Astrocyte (in vitro differentiated cells and primary cell): ENCODE measurements around the gene S1PR3. TPM values are rescaled to one million over a fixed set of nuclear protein-coding genes. Genes with fewer than 3 reads are reported as not detected.

ENCODE experiments used
- DNase-seq: peaks from one replicate; pipeline ENCODE4 v3.0.0-alpha.2; 2010; ENCODE audit warnings: low read depth
- FAIRE-seq: peaks from 2 replicates; lab custom pipeline; 2011; peaks lifted over from hg19 to GRCh38; lab: Jason Lieb, UNC
- H2AFZ ChIP-seq: 2 replicates; pipeline ENCODE4 v1.6.0; 2012; ENCODE audit warnings: low read depth, low read length, inconsistent platforms
- H3K27ac ChIP-seq: 2 replicates; pipeline ENCODE4 v1.5.1; 2011; ENCODE audit warnings: low read depth, low read length, inconsistent platforms
- H3K27me3 ChIP-seq: 2 replicates; pipeline ENCODE4 v1.6.0; 2011; ENCODE audit warnings: low read length, inconsistent platforms; ENCODE audit not compliant: insufficient read depth
- H3K36me3 ChIP-seq: 2 replicates; pipeline ENCODE4 v1.5.1; 2011; ENCODE audit warnings: low read length, inconsistent platforms; ENCODE audit not compliant: insufficient read depth
- H3K4me1 ChIP-seq: 2 replicates; pipeline ENCODE4 v1.5.1; 2011; ENCODE audit warnings: low read length, inconsistent platforms; ENCODE audit not compliant: insufficient read depth
- H3K4me2 ChIP-seq: 2 replicates; pipeline ENCODE4 v1.6.0; 2012; ENCODE audit warnings: low read length, inconsistent platforms
- H3K4me3 ChIP-seq: 2 replicates; pipeline ENCODE4 v1.5.1; 2011; ENCODE audit warnings: low read depth, mild to moderate bottlenecking, low read length, inconsistent platforms; ENCODE audit not compliant: insufficient read depth
- H3K79me2 ChIP-seq: 2 replicates; pipeline ENCODE4 v1.6.0; 2012; ENCODE audit warnings: mild to moderate bottlenecking, low read length, inconsistent platforms; ENCODE audit not compliant: insufficient read depth
- H3K9ac ChIP-seq: 2 replicates; pipeline ENCODE4 v1.6.0; 2012; ENCODE audit warnings: mild to moderate bottlenecking, low read length, inconsistent platforms
- H3K9me3 ChIP-seq: 2 replicates; pipeline ENCODE4 v1.5.1; 2012; ENCODE audit warnings: low read depth, mild to moderate bottlenecking, low read length, inconsistent platforms; ENCODE audit not compliant: insufficient read depth
- H4K20me1 ChIP-seq: 2 replicates; pipeline ENCODE4 v1.6.0; 2012; ENCODE audit warnings: low read length, inconsistent platforms; ENCODE audit not compliant: insufficient read depth
- H3K27ac Mint-ChIP-seq: one replicate; pipeline ENCODE4 v1.8.0; 2021; ENCODE audit warnings: mild to moderate bottlenecking, mixed read lengths; ENCODE audit not compliant: unreplicated experiment
- H3K27me3 Mint-ChIP-seq: one replicate; pipeline ENCODE4 v1.8.0; 2021; ENCODE audit warnings: low read depth, mixed read lengths; ENCODE audit not compliant: unreplicated experiment
- H3K36me3 Mint-ChIP-seq: one replicate; pipeline ENCODE4 v1.8.0; 2021; ENCODE audit warnings: low read depth, mixed read lengths; ENCODE audit not compliant: unreplicated experiment
- H3K4me1 Mint-ChIP-seq: one replicate; pipeline ENCODE4 v1.8.0; 2021; ENCODE audit warnings: low read depth, mixed read lengths; ENCODE audit not compliant: unreplicated experiment
- H3K4me3 Mint-ChIP-seq: one replicate; pipeline ENCODE4 v1.8.0; 2021; ENCODE audit warnings: mild to moderate bottlenecking, moderate library complexity, mixed read lengths; ENCODE audit not compliant: unreplicated experiment
- H3K9me3 Mint-ChIP-seq: one replicate; pipeline ENCODE4 v1.8.0; 2021; ENCODE audit warnings: mild to moderate bottlenecking, mixed read lengths; ENCODE audit not compliant: unreplicated experiment
- EZH2 ChIP-seq: IDR thresholded peaks from 2 replicates; pipeline ENCODE4 v1.6.1; 2012; ENCODE audit warnings: mild to moderate bottlenecking, low read length, inconsistent platforms; ENCODE audit not compliant: insufficient read depth
- total RNA-seq: library from RNA; stranded (reverse); gene quantifications from 2 replicates; pipeline ENCODE4 v1.2.1, GENCODE V29; 2021
- TF ChIP-seq, protein P1 (sequence below): IDR thresholded peaks from 2 replicates; pipeline ENCODE4 v1.5.1; 2011; ENCODE audit warnings: low read depth, mild to moderate bottlenecking, inconsistent platforms, low read length, moderate library complexity; ENCODE audit not compliant: insufficient read depth

The S1PR3 gene
- total RNA-seq, 1 donor from 2014 or later: 24.6 TPM

GRCh38 chr9:89029788-89030187 is 38.5 kb downstream of the S1PR3 start:
- H3K9ac ChIP-seq: no peak overlapping the region
- no peaks in the 10 kb centered on the region for H4K20me1 ChIP-seq
- no peaks in the 10 kb centered on the region for H3K4me1 ChIP-seq
- peaks cover 5% of the 10 kb centered on the region for H3K36me3 ChIP-seq
- DNase-seq (no peak), FAIRE-seq (no peak)
- H3K79me2 ChIP-seq: no peaks in the 10 kb centered on the region
- H3K27ac ChIP-seq: no peak overlapping the region
- TF ChIP-seq, protein P1, sequence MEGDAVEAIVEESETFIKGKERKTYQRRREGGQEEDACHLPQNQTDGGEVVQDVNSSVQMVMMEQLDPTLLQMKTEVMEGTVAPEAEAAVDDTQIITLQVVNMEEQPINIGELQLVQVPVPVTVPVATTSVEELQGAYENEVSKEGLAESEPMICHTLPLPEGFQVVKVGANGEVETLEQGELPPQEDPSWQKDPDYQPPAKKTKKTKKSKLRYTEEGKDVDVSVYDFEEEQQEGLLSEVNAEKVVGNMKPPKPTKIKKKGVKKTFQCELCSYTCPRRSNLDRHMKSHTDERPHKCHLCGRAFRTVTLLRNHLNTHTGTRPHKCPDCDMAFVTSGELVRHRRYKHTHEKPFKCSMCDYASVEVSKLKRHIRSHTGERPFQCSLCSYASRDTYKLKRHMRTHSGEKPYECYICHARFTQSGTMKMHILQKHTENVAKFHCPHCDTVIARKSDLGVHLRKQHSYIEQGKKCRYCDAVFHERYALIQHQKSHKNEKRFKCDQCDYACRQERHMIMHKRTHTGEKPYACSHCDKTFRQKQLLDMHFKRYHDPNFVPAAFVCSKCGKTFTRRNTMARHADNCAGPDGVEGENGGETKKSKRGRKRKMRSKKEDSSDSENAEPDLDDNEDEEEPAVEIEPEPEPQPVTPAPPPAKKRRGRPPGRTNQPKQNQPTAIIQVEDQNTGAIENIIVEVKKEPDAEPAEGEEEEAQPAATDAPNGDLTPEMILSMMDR: no peak
- no peak for TF ChIP-seq EZH2
- no peak overlapping the region for H3K4me2 ChIP-seq
- H3K4me3 ChIP-seq: no peak overlapping the region
- H3K27me3 ChIP-seq: no peaks in the 10 kb centered on the region
- H3K27ac Mint-ChIP-seq: no peak overlapping the region
- H3K4me1 Mint-ChIP-seq: no peaks in the 10 kb centered on the region
- H3K4me3 Mint-ChIP-seq: no peak overlapping the region
- H3K9me3 Mint-ChIP-seq: peaks cover 7% of the 10 kb centered on the region
- H3K9me3 ChIP-seq: no peaks in the 10 kb centered on the region
- no peak overlapping the region for H2AFZ ChIP-seq
- no peaks in the 10 kb centered on the region for H3K27me3 Mint-ChIP-seq
- peaks cover 7% of the 10 kb centered on the region for H3K36me3 Mint-ChIP-seq

DNA sequence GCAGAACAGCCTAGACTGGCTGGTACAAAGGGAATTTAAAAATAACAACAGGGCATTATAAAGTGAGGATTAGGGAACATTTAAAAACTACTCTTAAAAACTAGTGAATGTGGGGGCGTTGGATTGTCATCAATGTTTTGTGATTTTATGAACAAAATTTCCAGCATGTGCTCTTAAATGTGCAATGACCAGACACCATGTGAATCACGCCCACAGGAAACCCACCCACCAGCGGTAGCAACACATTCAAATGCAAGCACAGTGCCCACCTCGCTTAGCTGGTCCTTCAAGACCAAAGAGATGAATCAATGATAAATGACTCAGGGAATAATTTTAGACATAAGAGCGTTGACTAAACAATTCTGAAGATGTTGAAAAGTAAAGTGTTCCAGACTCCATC is 40.9 kb downstream of the S1PR3 start:
- no peak overlapping the region for H3K9ac ChIP-seq
- H3K4me2 ChIP-seq: no peak overlapping the region
- H2AFZ ChIP-seq: no peak overlapping the region
- H4K20me1 ChIP-seq: no peaks in the 10 kb centered on the region
- H3K4me3 ChIP-seq: no peak overlapping the region
- DNase-seq (no peak), FAIRE-seq (no peak)
- peaks cover 1% of the 10 kb centered on the region for H3K4me1 ChIP-seq
- Mint-ChIP-seq H3K27me3 (no peaks in the 10 kb centered on the region), H3K9me3 (peaks cover 7% of the 10 kb centered on the region), H3K4me1 (no peaks in the 10 kb centered on the region), H3K27ac (no peak overlapping the region), H3K36me3 (peaks cover 7% of the 10 kb centered on the region), H3K4me3 (no peak overlapping the region)
- TF ChIP-seq EZH2: no peak
- TF ChIP-seq, protein P1: no peak
- no peaks in the 10 kb centered on the region for H3K79me2 ChIP-seq
- no peaks in the 10 kb centered on the region for H3K27me3 ChIP-seq
- peaks cover 8% of the 10 kb centered on the region for H3K36me3 ChIP-seq
- no peaks in the 10 kb centered on the region for H3K9me3 ChIP-seq
- H3K27ac ChIP-seq: no peak overlapping the region

DNA sequence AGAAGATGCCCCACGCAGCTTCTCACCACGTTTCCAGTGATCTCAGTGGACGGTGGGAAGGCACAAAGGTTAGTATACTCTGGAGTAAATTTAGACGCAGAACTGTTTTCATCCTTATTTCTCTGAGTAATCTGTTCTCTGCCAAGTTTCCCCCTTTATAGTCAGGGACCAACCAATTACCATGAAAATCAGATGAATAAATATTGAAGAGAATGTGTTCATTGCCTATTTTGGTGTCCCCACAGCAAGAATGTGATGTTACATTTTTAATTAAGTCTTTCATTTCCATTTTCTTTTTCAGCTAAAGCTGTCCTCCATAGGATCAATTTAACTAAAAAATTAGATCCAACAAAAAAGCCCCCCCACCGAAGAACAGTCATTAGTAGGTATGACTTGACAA is 41.4 kb downstream of the S1PR3 start:
- no peaks in the 10 kb centered on the region for H3K27me3 Mint-ChIP-seq
- H3K79me2 ChIP-seq: no peaks in the 10 kb centered on the region
- no peak overlapping the region for H3K27ac Mint-ChIP-seq
- no peak overlapping the region for H3K9ac ChIP-seq
- no peak overlapping the region for H3K27ac ChIP-seq
- no peak for DNase-seq
- H4K20me1 ChIP-seq: no peaks in the 10 kb centered on the region
- no peak overlapping the region for H2AFZ ChIP-seq
- peaks cover 4% of the 10 kb centered on the region for H3K4me1 ChIP-seq
- H3K9me3 ChIP-seq: no peaks in the 10 kb centered on the region
- H3K36me3 ChIP-seq: peaks cover 8% of the 10 kb centered on the region
- peaks cover 7% of the 10 kb centered on the region for H3K9me3 Mint-ChIP-seq
- H3K4me3 ChIP-seq: no peak overlapping the region
- no peaks in the 10 kb centered on the region for H3K27me3 ChIP-seq
- H3K4me2 ChIP-seq: no peak overlapping the region
- FAIRE-seq: no peak
- peaks cover 7% of the 10 kb centered on the region for H3K36me3 Mint-ChIP-seq
- no peaks in the 10 kb centered on the region for H3K4me1 Mint-ChIP-seq
- no peak overlapping the region for H3K4me3 Mint-ChIP-seq
- TF ChIP-seq EZH2: no peak
- TF ChIP-seq, protein P1: no peak
